GM12878 (cell line): ENCODE data around the gene IRS2. TPM values are rescaled to one million over a fixed set of nuclear protein-coding genes. Genes with fewer than 3 reads are reported as not detected.

ENCODE experiments used
- ATAC-seq: fragments of 200-7000 bp; cut with Tn5 transposase; 3 replicates; pipeline ENCODE4 v1.9.1; 2020; ENCODE audit warnings: mild to moderate bottlenecking, moderate library complexity
- BruUV-seq: library from RNA; stranded (reverse); fragments of 400-500 nt; replicated peaks from 2 replicates; lab custom pipeline; 2021; lab: Mats Ljungman, UMichigan
- CTCF ChIA-PET: fragments of 300-600 bp; sonication (Branson Sonifier 250); formaldehyde crosslinking; extraction: SDS; loops from one replicate; lab custom pipeline; 2021; ENCODE audit warnings: inconsistent platforms; lab: Yijun Ruan, JAX
- POLR2A ChIA-PET: fragments of 350-600 bp; formaldehyde crosslinking; extraction: SDS; loops from one replicate; lab custom pipeline; 2021; ENCODE audit warnings: inconsistent platforms; lab: Charles Lee
- RAD21 ChIA-PET: fragments of 300-600 bp; sonication (Branson Sonifier 250); formaldehyde crosslinking; loops from one replicate; lab custom pipeline; 2023; ENCODE audit warnings: antibody characterized with exemption; ENCODE audit not compliant: unreplicated experiment; lab: Charles Lee
- SMC1A ChIA-PET: fragments of 300-600 bp; sonication (Branson Sonifier 250); formaldehyde crosslinking; loops from one replicate; lab custom pipeline; 2023; ENCODE audit not compliant: unreplicated experiment, uncharacterized antibody; lab: Charles Lee
- DNase-seq: peaks from one replicate; pipeline ENCODE4 v3.0.0-alpha.2; 2011; ENCODE audit warnings: low read depth, low spot score
- FAIRE-seq: peaks from 3 replicates; lab custom pipeline; 2011; peaks lifted over from hg19 to GRCh38; lab: Jason Lieb, UNC
- H2AFZ ChIP-seq: 2 replicates; pipeline ENCODE4 v1.6.0; 2011; ENCODE audit warnings: low read depth, low read length, control low read depth; ENCODE audit not compliant: control insufficient read depth
- H3K27ac ChIP-seq: 2 replicates; pipeline ENCODE4 v1.5.1; 2011; ENCODE audit warnings: control low read depth; ENCODE audit not compliant: control insufficient read depth, insufficient read depth
- H3K27me3 ChIP-seq, 2 experiments: replicated peaks in 1 of 2; 2 replicates each; pipeline versions ENCODE4 v1.6.0 to v1.6.1; 2011; ENCODE audit warnings: low read length in 1 of 2; ENCODE audit not compliant: control insufficient read depth in 2 of 2, insufficient read depth in 2 of 2
- H3K36me3 ChIP-seq, 2 experiments: 2 replicates each; pipeline ENCODE4 v1.5.1; 2011; ENCODE audit warnings: low read length in 1 of 2; ENCODE audit not compliant: control insufficient read depth in 2 of 2, insufficient read depth in 2 of 2
- H3K4me1 ChIP-seq: 2 replicates; pipeline ENCODE4 v1.6.1; 2011; ENCODE audit warnings: mild to moderate bottlenecking, low read length, moderate library complexity, mixed read lengths; ENCODE audit not compliant: control insufficient read depth, insufficient read depth
- H3K4me2 ChIP-seq: 2 replicates; pipeline ENCODE4 v1.6.0; 2011; ENCODE audit warnings: control low read depth; ENCODE audit not compliant: control insufficient read depth, insufficient read depth
- H3K4me3 ChIP-seq: fragments of 200-600 bp; sonication (generic); 2 replicates; pipeline ENCODE4 v1.5.1; 2016
- H3K79me2 ChIP-seq: 2 replicates; pipeline ENCODE4 v1.6.0; 2011; ENCODE audit warnings: low read length; ENCODE audit not compliant: control insufficient read depth, insufficient read depth
- H3K9ac ChIP-seq: 2 replicates; pipeline ENCODE4 v1.8.0; 2011; ENCODE audit warnings: low read length, control low read depth, mixed read lengths; ENCODE audit not compliant: control insufficient read depth, insufficient read depth
- H3K9me3 ChIP-seq: replicated peaks from 3 replicates; pipeline ENCODE4 v1.5.1; 2011; ENCODE audit warnings: mild to moderate bottlenecking, low read length; ENCODE audit not compliant: control insufficient read depth, insufficient read depth
- H4K20me1 ChIP-seq: 2 replicates; pipeline ENCODE4 v1.6.0; 2011; ENCODE audit not compliant: control insufficient read depth, insufficient read depth
- CBFB ChIP-seq: IDR thresholded peaks from 2 replicates; pipeline ENCODE4 v1.6.1; 2016; ENCODE audit warnings: antibody characterized with exemption, low read depth
- EZH2 ChIP-seq: IDR thresholded peaks from 2 replicates; pipeline ENCODE4 v1.6.1; 2012; ENCODE audit warnings: low read depth, mild to moderate bottlenecking, control low read depth, inconsistent platforms, low read length, borderline replicate concordance; ENCODE audit not compliant: control insufficient read depth
- FOS ChIP-seq: IDR thresholded peaks from 3 replicates; pipeline ENCODE4 v1.6.1; 2011; ENCODE audit warnings: borderline replicate concordance; ENCODE audit not compliant: insufficient read length; ENCODE audit errors: extremely low read depth
- FOXK2 ChIP-seq: fragments of 450-650 bp; IDR thresholded peaks from 2 replicates; pipeline ENCODE4 v1.6.1; 2017; ENCODE audit warnings: mild to moderate bottlenecking, moderate library complexity
- KLF5 ChIP-seq: fragments of 450-650 bp; IDR thresholded peaks from 2 replicates; pipeline ENCODE4 v1.6.1; 2014; ENCODE audit warnings: mild to moderate bottlenecking; ENCODE audit not compliant: partially characterized antibody
- NRF1 ChIP-seq: conservative IDR thresholded peaks from 2 replicates; pipeline ENCODE4 v1.6.1; 2011; ENCODE audit warnings: mild to moderate bottlenecking, low read depth, low read length, improper control_type of control experiment
- RUNX3 ChIP-seq: IDR thresholded peaks from 2 replicates; pipeline ENCODE4 v1.6.1; 2012; ENCODE audit warnings: low read length, inconsistent platforms
- SUPT20H ChIP-seq: IDR thresholded peaks from 2 replicates; pipeline ENCODE4 v1.6.1; 2011; ENCODE audit warnings: low read depth, mild to moderate bottlenecking, low read length, moderate library complexity, borderline replicate concordance; ENCODE audit not compliant: control insufficient read depth
- ZNF207 ChIP-seq: fragments of 450-650 bp; IDR thresholded peaks from 2 replicates; pipeline ENCODE4 v1.6.1; 2014; ENCODE audit warnings: antibody characterized with exemption, mild to moderate bottlenecking, borderline replicate concordance
- ZNF217 ChIP-seq: fragments of 450-650 bp; IDR thresholded peaks from 2 replicates; pipeline ENCODE4 v1.6.1; 2017; ENCODE audit warnings: antibody characterized with exemption, mild to moderate bottlenecking
- ZNF24 ChIP-seq: fragments of 450-650 bp; IDR thresholded peaks from 2 replicates; pipeline ENCODE4 v1.6.1; 2017; ENCODE audit warnings: antibody characterized with exemption, mild to moderate bottlenecking
- WGBS: methylation state at CpG from one replicate; pipeline ENCODE4 v1.1.6; 2016; ENCODE audit warnings: low lambda C conversion rate; ENCODE audit not compliant: insufficient replicate concordance, insufficient coverage; ENCODE audit errors: missing lambda C conversion rate; 5-methylcytosine and 5-hydroxymethylcytosine counted together
- in situ Hi-C: fragments of 300-500 bp; cut with MboI; formaldehyde crosslinking; loops from 9 replicates; pipeline ENCODE4 v1.14.3; 2018; ENCODE audit warnings: mixed read lengths
- intact Hi-C: fragments of 100-400 bp; cut with micrococcal nuclease; formaldehyde crosslinking; loops from one replicate; pipeline ENCODE4 v1.14.2; 2022; ENCODE audit not compliant: unreplicated experiment
- polyA plus RNA-seq, 11 experiments: library from polyadenylated mRNA; depleted of rRNA in 4 of 11; unstranded in 6 of 11; stranded (reverse) in 5 of 11; fragments of >200 nt; fragmentation: Nextera tagmentation in 4 of 11; fragmentation: Illumina TruSeq in 1 of 11; extraction: Ambion mirVana in 4 of 11; extraction: Trizol in 1 of 11; gene quantifications; 1 replicate in 1 of 11; 2 replicates in 10 of 11; pipeline versions ENCODE4 v1.2.1 to v1.2.3, GENCODE V29; 2011 to 2016; ENCODE audit warnings: inconsistent platforms in 2 of 11, missing spikeins in 2 of 11, low read depth in 1 of 11
- total RNA-seq, 4 experiments: library from RNA; depleted of rRNA in 3 of 4; stranded (reverse); fragments of >200 nt in 3 of 4; fragmentation: Illumina TruSeq in 1 of 4; extraction: Trizol in 1 of 4; gene quantifications; 2 replicates each; pipeline versions ENCODE4 v1.2.1 to v1.2.3, GENCODE V29; 2013 to 2021
- TF ChIP-seq, protein P1 (sequence below): fragments of 450-650 bp; IDR thresholded peaks from 2 replicates; pipeline ENCODE4 v1.6.1; 2016; ENCODE audit warnings: mild to moderate bottlenecking, moderate library complexity, borderline replicate concordance
- TF ChIP-seq, protein P2 (sequence below): IDR thresholded peaks from 2 replicates; pipeline ENCODE4 v1.6.1; 2011; ENCODE audit warnings: borderline replicate concordance, low read depth, mild to moderate bottlenecking, moderate library complexity, mixed read lengths, low read length; ENCODE audit not compliant: insufficient read depth; ENCODE audit errors: extremely low read length

The IRS2 gene
- total and polyA plus RNA-seq, 10 of the 15 experiments (the other 5 are each of a cell fraction or from before 2014, with no cell fraction given): 0.01 to 0.31 (median 0.07) TPM; not detected in 6

DNA sequence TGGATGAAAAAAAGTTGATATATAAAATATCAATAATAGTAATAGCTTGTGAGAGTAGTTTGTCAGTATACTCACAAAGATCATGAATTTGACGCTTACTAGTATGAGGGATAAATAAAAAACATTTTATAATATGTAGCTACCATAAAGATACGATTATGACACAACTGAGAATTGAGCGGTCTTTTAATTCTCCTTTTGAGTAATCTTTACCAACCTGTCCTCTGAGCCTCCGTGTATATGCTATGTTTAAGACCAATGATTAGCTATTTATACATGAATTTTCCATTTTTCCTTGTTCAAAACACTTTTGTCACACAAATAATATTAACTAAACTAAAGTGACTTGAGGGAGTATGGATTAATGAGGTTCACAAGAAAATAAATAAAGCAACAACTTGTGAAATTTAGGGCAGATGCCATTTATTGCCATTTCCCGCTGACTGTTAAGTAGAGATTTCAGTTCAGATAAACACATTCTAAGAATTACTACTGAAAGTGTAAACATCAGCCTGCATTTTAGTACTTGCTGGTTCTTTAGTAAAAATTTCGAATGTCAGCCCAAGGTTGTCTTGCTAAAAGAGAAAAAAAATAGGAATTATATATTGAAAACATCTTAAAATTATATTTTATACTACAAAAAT, 6.2 kb upstream of the IRS2 start:
- no peak for FAIRE-seq
- Histone ChIP-seq H3K9ac (no peak overlapping the region), H3K4me2 (no peak overlapping the region), H2AFZ (no peak overlapping the region), H4K20me1 (no peaks in the 10 kb centered on the region), H3K79me2 (no peaks in the 10 kb centered on the region), H3K9me3 (no peaks in the 10 kb centered on the region; the same call in 2 of the 3 replicates), H3K36me3 (no peaks in the 10 kb centered on the region), H3K4me3 (no peak overlapping the region), H3K27ac (no peak overlapping the region), H3K4me1 (no peaks in the 10 kb centered on the region), H3K27me3 (peaks cover 0 to 3% of the 10 kb centered on the region in 2 experiments; a peak in 2 of 4 replicates)
- POLR2A ChIA-PET: no interaction called here
- RAD21 ChIA-PET: interaction anchor here (0.7 to 1.0 kb wide), 2 partner anchors 646 to 878 kb away, joined by 3 read pairs; no protein-coding TSS in a partner anchor
- peak; percentile 58 for ATAC-seq
- in situ Hi-C loops: no loop called here
- no peak for DNase-seq
- BruUV-seq: no TSS peak
- CTCF ChIA-PET: interaction anchor here (1.0 to 1.2 kb wide), 2 partner anchors 647 to 831 kb away, joined by 3 read pairs; no protein-coding TSS in a partner anchor
- WGBS: 4% methylated on average over 6 of the region's 6 CpGs
- SMC1A ChIA-PET: interaction anchor here (0.6 to 1.1 kb wide), 3 partner anchors 124 to 647 kb away, joined by 3 read pairs; no protein-coding TSS in a partner anchor
- intact Hi-C loops: loop anchor here (10.0 kb wide), 1 partner anchor 322 kb away; no protein-coding TSS in a partner anchor
- no peak for TF ChIP-seq FOS
- TF ChIP-seq KLF5: no peak
- TF ChIP-seq EZH2: no peak
- no peak for TF ChIP-seq ZNF217
- no peak for TF ChIP-seq FOXK2
- TF ChIP-seq CBFB: no peak
- no peak for TF ChIP-seq RUNX3
- TF ChIP-seq, protein P1, sequence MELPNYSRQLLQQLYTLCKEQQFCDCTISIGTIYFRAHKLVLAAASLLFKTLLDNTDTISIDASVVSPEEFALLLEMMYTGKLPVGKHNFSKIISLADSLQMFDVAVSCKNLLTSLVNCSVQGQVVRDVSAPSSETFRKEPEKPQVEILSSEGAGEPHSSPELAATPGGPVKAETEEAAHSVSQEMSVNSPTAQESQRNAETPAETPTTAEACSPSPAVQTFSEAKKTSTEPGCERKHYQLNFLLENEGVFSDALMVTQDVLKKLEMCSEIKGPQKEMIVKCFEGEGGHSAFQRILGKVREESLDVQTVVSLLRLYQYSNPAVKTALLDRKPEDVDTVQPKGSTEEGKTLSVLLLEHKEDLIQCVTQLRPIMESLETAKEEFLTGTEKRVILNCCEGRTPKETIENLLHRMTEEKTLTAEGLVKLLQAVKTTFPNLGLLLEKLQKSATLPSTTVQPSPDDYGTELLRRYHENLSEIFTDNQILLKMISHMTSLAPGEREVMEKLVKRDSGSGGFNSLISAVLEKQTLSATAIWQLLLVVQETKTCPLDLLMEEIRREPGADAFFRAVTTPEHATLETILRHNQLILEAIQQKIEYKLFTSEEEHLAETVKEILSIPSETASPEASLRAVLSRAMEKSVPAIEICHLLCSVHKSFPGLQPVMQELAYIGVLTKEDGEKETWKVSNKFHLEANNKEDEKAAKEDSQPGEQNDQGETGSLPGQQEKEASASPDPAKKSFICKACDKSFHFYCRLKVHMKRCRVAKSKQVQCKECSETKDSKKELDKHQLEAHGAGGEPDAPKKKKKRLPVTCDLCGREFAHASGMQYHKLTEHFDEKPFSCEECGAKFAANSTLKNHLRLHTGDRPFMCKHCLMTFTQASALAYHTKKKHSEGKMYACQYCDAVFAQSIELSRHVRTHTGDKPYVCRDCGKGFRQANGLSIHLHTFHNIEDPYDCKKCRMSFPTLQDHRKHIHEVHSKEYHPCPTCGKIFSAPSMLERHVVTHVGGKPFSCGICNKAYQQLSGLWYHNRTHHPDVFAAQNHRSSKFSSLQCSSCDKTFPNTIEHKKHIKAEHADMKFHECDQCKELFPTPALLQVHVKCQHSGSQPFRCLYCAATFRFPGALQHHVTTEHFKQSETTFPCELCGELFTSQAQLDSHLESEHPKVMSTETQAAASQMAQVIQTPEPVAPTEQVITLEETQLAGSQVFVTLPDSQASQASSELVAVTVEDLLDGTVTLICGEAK: no peak
- TF ChIP-seq ZNF24: no peak
- TF ChIP-seq NRF1: no peak
- no peak for TF ChIP-seq ZNF207
- TF ChIP-seq, protein P2, sequence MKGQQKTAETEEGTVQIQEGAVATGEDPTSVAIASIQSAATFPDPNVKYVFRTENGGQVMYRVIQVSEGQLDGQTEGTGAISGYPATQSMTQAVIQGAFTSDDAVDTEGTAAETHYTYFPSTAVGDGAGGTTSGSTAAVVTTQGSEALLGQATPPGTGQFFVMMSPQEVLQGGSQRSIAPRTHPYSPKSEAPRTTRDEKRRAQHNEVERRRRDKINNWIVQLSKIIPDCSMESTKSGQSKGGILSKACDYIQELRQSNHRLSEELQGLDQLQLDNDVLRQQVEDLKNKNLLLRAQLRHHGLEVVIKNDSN: no peak
- no peak for TF ChIP-seq SUPT20H
